ENCODE results near the gene ZSWIM8.

ZSWIM8 gene

GRCh38 chr10:73771722-73772280 lies 13.6 kb upstream of the ZSWIM8 start:
- ChIA-PET POLR2A (interaction anchor here (0.5 to 4.1 kb wide), 6 partner anchors 9 to 1466 kb away, joined by 3 to 60 read pairs (median 14); partner anchors contain the start of genes CHCHD1, SEC24C and ZSWIM8), CTCF (interaction anchor here (0.7 to 1.0 kb wide), 3 partner anchors 13 to 266 kb away, joined by 3 read pairs; no protein-coding TSS in a partner anchor)
- Histone ChIP-seq H3K4me3 (ENCODE audit: low read depth, low read length) (peak overlapping the region; percentile 75), H3K4me1 (ENCODE audit: control insufficient read depth, insufficient read depth, low read length) (peaks cover 4% of the 10 kb centered on the region; the same call in 1 of the 2 replicates), H3K9me3 (ENCODE audit: control insufficient read depth, insufficient read depth, low read depth, low read length) (no peaks in the 10 kb centered on the region), H3K36me3 (ENCODE audit: control insufficient read depth in 2 of 2, insufficient read depth in 1 of 2, low read length in 2 of 2) (peaks cover 21 to 68% of the 10 kb centered on the region in 2 experiments), H3K27ac (ENCODE audit: extremely low read depth, low read depth, low read length) (peak overlapping the region; percentile 75)
- no peak for TF ChIP-seq ZFP3 (tag by site-specific recombination; IDR thresholded peaks at IDR 0.05; ENCODE audit: low read depth)
- TF ChIP-seq ZNF623 (tag by site-specific recombination; IDR thresholded peaks at IDR 0.05), result no peak
- no peak for TF ChIP-seq ZNF121 (tag by site-specific recombination; IDR thresholded peaks at IDR 0.05)
- TF ChIP-seq ZNF776 (tag by site-specific recombination; IDR thresholded peaks at IDR 0.05; ENCODE audit: borderline replicate concordance), result no peak
- no peak for TF ChIP-seq ZXDB (tag by site-specific recombination; IDR thresholded peaks at IDR 0.05)
- no peak for TF ChIP-seq ZBTB8A (tag by site-specific recombination; IDR thresholded peaks at IDR 0.05)
- TF ChIP-seq ZBTB20 (tag by site-specific recombination; IDR thresholded peaks at IDR 0.05), result no peak
- no peak for TF ChIP-seq ZNF707 (tag by site-specific recombination; IDR thresholded peaks at IDR 0.05)
- no peak for TF ChIP-seq ZNF549 (tag by site-specific recombination; IDR thresholded peaks at IDR 0.05)
- no peak for TF ChIP-seq ZNF747 (tag by site-specific recombination; IDR thresholded peaks at IDR 0.05)
- TF ChIP-seq ZNF350 (tag by site-specific recombination; IDR thresholded peaks at IDR 0.05), result no peak
- TF ChIP-seq ZNF2 (tag by site-specific recombination; IDR thresholded peaks at IDR 0.05), result no peak
- TF ChIP-seq ZSCAN30 (tag by site-specific recombination; IDR thresholded peaks at IDR 0.05), result no peak
- TF ChIP-seq ZBTB26 (tag by site-specific recombination; optimal IDR thresholded peaks at IDR 0.05), result no peak
- TF ChIP-seq ZNF48 (tag by site-specific recombination; IDR thresholded peaks at IDR 0.05), result no peak
- no peak for TF ChIP-seq ZNF830 (tag by site-specific recombination; IDR thresholded peaks at IDR 0.05; ENCODE audit: low read depth)
- TF ChIP-seq ZNF16 (tag by site-specific recombination; IDR thresholded peaks at IDR 0.05; ENCODE audit: low read depth), result no peak
- TF ChIP-seq, protein P1, sequence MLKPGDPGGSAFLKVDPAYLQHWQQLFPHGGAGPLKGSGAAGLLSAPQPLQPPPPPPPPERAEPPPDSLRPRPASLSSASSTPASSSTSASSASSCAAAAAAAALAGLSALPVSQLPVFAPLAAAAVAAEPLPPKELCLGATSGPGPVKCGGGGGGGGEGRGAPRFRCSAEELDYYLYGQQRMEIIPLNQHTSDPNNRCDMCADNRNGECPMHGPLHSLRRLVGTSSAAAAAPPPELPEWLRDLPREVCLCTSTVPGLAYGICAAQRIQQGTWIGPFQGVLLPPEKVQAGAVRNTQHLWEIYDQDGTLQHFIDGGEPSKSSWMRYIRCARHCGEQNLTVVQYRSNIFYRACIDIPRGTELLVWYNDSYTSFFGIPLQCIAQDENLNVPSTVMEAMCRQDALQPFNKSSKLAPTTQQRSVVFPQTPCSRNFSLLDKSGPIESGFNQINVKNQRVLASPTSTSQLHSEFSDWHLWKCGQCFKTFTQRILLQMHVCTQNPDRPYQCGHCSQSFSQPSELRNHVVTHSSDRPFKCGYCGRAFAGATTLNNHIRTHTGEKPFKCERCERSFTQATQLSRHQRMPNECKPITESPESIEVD (tag by site-specific recombination; IDR thresholded peaks at IDR 0.05), result no peak

DNA sequence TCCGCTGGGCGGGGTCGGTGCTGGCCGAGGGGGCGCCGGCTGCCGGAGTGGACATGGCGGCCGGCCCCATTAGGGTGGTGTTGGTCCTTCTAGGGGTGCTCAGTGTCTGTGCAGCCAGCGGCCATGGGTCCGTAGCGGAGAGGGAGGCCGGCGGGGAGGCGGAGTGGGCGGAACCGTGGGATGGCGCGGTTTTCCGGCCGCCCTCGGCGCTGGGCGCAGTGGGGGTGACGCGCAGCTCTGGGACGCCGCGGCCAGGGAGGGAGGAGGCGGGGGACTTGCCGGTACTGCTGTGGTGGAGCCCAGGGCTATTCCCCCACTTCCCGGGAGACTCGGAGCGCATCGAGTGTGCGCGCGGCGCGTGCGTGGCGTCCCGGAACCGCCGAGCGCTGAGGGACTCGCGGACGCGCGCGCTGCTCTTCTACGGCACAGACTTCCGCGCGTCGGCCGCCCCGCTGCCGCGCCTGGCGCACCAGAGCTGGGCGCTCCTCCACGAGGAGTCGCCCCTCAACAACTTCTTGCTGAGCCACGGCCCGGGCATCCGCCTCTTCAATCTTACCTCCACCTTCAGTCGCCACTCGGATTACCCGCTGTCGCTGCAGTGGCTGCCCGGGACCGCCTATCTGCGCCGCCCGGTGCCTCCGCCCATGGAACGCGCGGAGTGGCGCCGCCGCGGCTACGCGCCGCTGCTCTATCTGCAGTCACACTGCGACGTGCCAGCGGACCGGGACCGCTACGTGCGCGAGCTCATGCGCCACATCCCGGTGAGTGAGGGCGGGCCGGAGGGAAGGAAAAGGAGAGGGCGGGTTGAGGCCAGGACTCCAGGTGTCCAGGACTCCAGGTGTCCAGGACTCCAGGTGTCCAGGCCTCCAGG lies 12.9 kb upstream of the ZSWIM8 start:
- Histone ChIP-seq H3K27ac (ENCODE audit: extremely low read depth, low read depth, low read length) (peak overlapping the region; percentile 75), H3K4me3 (ENCODE audit: low read depth, low read length) (peak overlapping the region; percentile 75), H3K9me3 (ENCODE audit: control insufficient read depth, insufficient read depth, low read depth, low read length) (no peaks in the 10 kb centered on the region), H3K4me1 (ENCODE audit: control insufficient read depth, insufficient read depth, low read length) (peaks cover 4% of the 10 kb centered on the region; the same call in 1 of the 2 replicates), H3K36me3 (ENCODE audit: control insufficient read depth in 2 of 2, insufficient read depth in 1 of 2, low read length in 2 of 2) (peaks cover 18 to 72% of the 10 kb centered on the region in 2 experiments; a peak in 2 of 3 replicates)
- POLR2A ChIA-PET, result interaction anchor here (0.5 to 4.1 kb wide), 9 partner anchors 9 to 1466 kb away, joined by 3 to 60 read pairs (median 7); partner anchors contain the start of genes CHCHD1, SEC24C and ZSWIM8
- CTCF ChIA-PET, result interaction anchor here (0.5 to 1.4 kb wide), 6 partner anchors 11 to 270 kb away, joined by 3 to 4 read pairs (median 3); no protein-coding TSS in a partner anchor
- TF ChIP-seq ZNF146 (tag by site-specific recombination; IDR thresholded peaks at IDR 0.05) (peak; percentile 18), ZFP69B (tag by site-specific recombination; IDR thresholded peaks at IDR 0.05) (peak; percentile 52), ZNF433 (tag by site-specific recombination; IDR thresholded peaks at IDR 0.05; ENCODE audit: low read depth) (no peak), FEZF1 (tag by site-specific recombination; IDR thresholded peaks at IDR 0.05) (no peak), ZNF114 (tag by site-specific recombination; IDR thresholded peaks at IDR 0.05) (no peak), ZNF133 (tag by site-specific recombination; IDR thresholded peaks at IDR 0.05) (0 out of 2 replicates have a peak, but pooled peaks have one; percentile 20), CTCF (tag by site-specific recombination; IDR thresholded peaks at IDR 0.05) (peak; percentile 88), ZNF23 (tag by site-specific recombination; IDR thresholded peaks at IDR 0.05; ENCODE audit: borderline replicate concordance) (no peak), ZNF561 (tag by site-specific recombination; IDR thresholded peaks at IDR 0.05; ENCODE audit: borderline replicate concordance) (peak; percentile 38; the same call in 1 of the 2 replicates), PBX3 (CRISPR knock-in tag; IDR thresholded peaks at IDR 0.05) (peak; percentile 15; the same call in 1 of the 2 replicates), GLIS2 (tag by site-specific recombination; IDR thresholded peaks at IDR 0.05) (peak; percentile 92)

Data from HEK293 (cell line).